HG03095 (cell line): ENCODE results near the gene SPATA9.
A peak's percentile ranks its signal among the peaks of the same experiment; 100 is the strongest.

Experiments used
- ATAC-seq: cut with Tn5 transposase; IDR thresholded peaks from one replicate; pipeline ENCODE4 v1.9.1; 2021; ENCODE audit warnings: moderate library complexity; ENCODE audit not compliant: unreplicated experiment

SPATA9 gene

GRCh38 chr5:95682891-95683290 is at the start of gene SPATA9:
Gene SPATA9, minus strand, starts transcription at chr5:95682991. Its CDS starts 137 bp downstream, at chr5:95682854.
- ATAC-seq = no peak

GRCh38 chr5:95731571-95732554 is 49.1 kb upstream of the SPATA9 start:
- ATAC-seq = peak; percentile 26

GRCh38 chr5:95730730-95731570 is 48.2 kb upstream of the SPATA9 start, which contains the start of gene RHOBTB3:
Gene RHOBTB3, plus strand, starts transcription at chr5:95731336. Its CDS starts 347 bp downstream, at chr5:95731683.
- ATAC-seq = peak; percentile 40

GRCh38 chr5:95730011-95730700 is 47.4 kb upstream of the SPATA9 start:
- no peak for ATAC-seq

GRCh38 chr5:95729115-95730010 is 46.6 kb upstream of the SPATA9 start:
- ATAC-seq = no peak

- ATAC-seq = no peak
Observed at GRCh38 chr5:95728494-95729114, 45.8 kb upstream of the SPATA9 start.

GRCh38 chr5:95727764-95728191 is 45.0 kb upstream of the SPATA9 start:
- ATAC-seq = no peak

- no peak for ATAC-seq
Observed at GRCh38 chr5:95726811-95727763, 44.3 kb upstream of the SPATA9 start.

GRCh38 chr5:95725937-95726810 is 43.4 kb upstream of the SPATA9 start:
- no peak for ATAC-seq

- ATAC-seq = no peak
Observed at GRCh38 chr5:95725071-95725820, 42.5 kb upstream of the SPATA9 start.

- no peak for ATAC-seq
Observed at GRCh38 chr5:95723632-95724369, 41.0 kb upstream of the SPATA9 start.

GRCh38 chr5:95721582-95722295 is 38.9 kb upstream of the SPATA9 start:
- ATAC-seq = no peak

GRCh38 chr5:95720094-95720786 is 37.4 kb upstream of the SPATA9 start:
- ATAC-seq = no peak

GRCh38 chr5:95718738-95719137 is 35.9 kb upstream of the SPATA9 start:
- ATAC-seq = no peak

GRCh38 chr5:95718203-95718602 is 35.4 kb upstream of the SPATA9 start:
- peak; percentile 90 for ATAC-seq
